DMS 273 (cell line): ENCODE measurements around the gene SCFD2.
A peak's percentile ranks its signal among the peaks of the same experiment; 100 is the strongest.

Experiments
- DNase-seq: peaks from one replicate; lab custom pipeline; 2025; ENCODE audit not compliant: unreplicated experiment; lab: John Stamatoyannopoulos, UW

Gene SCFD2

DNA sequence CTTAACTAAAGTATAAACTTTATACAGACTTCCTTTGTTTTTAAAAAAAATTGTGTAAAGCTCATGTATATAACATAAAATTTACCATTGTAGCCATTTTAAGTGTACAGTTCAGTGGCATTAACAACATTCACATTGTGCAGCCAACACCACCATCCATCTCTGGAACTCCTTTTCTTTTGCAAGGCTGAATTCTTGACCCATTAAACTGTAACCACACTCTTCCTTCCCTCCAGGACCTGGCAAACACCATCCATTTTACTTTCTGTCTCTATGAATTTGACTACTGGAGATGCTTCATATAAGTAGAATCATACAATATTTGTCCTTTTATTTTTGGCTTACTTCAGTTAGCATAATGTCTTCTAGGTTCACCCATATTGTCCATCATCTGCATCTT, 399.1 kb downstream of the SCFD2 start:
- DNase-seq, result no peak

DNA sequence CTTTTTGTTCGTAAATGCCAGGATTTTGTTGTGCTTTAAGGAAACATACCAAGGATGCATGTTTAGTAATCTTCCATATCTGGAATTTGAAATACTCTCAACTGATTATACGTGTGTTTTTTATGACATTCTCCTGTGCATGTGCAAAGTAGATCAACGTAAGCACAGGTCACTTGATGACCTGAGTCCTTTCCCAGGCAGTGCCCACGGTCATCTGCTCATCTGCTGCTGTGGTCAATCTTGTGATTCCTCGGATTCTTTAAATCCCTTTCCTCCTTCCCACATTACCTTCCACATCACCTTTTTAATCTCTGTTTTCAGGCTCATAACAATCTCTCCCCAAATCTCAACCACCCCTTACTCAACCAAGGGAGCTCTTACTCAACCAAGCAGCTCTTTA, 399.7 kb downstream of the SCFD2 start:
- DNase-seq, result no peak

DNA sequence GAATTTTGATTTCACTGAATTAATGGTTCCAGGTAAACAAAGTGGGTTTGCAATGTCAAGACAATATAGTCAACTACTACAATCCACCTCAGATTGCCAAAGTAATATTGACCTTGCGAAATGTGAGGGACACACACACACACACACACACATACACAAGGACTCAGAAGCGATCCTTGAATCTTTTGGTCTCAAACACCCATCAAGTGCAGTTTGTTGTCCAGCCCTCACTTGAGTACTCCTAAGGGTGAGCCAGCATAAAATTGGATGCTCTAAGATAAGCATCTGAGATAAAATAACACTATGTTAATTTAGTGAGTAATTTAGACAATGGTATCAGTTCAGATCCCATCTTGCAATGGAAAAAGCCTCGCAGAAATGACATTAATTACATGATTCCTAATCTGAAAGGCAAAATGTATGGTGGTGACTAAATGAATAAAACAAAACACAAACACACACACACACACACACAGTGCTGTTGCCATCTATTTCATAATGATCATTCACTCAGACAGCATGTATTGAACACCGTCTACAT, 401.2 kb downstream of the SCFD2 start:
- no peak for DNase-seq

DNA sequence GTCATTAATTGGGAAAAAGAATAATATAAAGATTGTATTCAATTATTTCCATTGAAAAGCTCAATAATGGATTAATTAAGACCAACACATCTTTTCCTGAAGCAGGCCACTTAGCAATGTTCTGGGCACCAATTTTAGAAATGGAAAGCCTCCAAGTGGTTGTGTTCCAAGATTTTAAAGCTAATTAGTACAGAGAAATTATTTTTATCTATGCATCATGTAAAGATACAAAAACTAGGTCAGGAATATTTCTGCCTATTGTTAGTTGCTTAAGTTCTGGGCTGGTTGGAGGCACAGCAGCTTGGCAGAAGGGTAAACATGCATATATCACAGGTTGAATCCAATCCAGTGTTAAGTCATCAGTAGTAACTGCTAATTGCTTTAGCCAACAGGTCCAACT, 401.9 kb downstream of the SCFD2 start:
- DNase-seq, result peak; percentile 7

DNA sequence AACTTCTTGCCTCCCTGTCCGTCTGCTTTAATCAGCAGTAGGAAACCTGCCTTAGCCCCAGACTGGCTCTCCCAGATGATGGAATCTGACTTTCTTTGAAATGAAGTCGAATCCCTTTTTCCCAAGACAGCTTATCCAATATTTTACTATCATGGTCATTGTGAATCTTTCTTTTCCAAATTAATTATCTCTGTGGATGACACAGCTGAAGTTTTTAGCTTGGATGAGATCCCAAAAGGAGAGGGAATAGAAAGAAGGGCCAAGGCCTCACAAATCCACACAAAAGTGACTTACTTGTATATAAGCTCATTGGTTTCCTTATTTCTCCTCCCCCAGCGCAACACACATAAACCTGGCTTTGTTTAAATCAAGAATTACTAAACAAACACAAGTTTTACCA, 403.1 kb downstream of the SCFD2 start:
- DNase-seq, result no peak

DNA sequence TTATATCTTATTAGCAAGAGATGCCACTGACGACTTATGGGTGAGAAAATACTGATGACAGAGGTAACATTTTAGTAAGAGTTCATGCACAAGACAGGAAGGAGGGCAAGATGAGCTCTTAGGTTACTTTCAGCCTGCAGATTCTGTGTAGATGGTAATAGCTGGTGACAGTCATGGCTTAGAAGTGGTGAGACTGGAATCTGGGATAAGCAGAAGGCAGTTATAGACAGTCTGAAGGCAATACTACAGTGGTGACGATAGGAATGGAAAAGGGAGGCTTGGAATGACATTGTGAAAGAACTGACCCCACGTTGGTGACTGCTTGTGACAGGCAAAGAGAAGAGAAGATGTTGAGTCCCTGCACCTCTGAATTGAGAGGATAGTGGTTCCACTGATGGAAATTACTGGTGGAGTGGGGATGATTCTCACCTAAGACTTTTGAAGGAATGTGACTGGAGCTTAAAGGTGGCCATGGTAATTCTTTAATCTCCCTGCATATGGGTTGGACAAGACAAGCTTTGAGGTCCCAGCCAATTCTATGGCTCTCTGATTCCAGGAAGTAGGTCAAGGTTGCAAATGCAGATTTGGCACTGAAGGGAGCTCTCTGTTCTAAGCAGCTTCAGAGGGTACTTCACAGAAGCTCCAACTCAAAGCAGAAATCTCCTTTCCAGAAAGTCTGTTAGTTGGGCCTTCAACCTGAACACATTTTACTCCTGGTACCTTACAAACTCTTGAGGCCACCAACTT, 404.0 kb downstream of the SCFD2 start:
- no peak for DNase-seq

DNA sequence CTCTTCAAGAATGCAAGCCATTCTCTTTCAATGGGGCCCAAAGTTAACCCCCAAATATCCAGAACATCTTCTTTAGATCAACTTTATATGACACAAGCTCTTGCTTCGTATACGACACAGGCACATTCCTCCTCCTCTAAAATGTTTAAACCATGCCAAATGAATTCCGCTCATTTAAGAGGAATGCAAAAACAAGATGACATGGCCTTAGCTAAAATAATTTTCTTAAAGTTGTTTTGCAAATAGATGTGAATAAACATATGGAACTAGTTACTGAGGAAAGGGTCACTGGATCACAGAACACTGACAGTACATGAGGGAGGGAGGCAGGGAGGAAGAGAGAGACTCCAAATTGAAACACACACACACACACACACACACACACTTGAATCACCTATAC, 406.3 kb downstream of the SCFD2 start:
- DNase-seq, result no peak

DNA sequence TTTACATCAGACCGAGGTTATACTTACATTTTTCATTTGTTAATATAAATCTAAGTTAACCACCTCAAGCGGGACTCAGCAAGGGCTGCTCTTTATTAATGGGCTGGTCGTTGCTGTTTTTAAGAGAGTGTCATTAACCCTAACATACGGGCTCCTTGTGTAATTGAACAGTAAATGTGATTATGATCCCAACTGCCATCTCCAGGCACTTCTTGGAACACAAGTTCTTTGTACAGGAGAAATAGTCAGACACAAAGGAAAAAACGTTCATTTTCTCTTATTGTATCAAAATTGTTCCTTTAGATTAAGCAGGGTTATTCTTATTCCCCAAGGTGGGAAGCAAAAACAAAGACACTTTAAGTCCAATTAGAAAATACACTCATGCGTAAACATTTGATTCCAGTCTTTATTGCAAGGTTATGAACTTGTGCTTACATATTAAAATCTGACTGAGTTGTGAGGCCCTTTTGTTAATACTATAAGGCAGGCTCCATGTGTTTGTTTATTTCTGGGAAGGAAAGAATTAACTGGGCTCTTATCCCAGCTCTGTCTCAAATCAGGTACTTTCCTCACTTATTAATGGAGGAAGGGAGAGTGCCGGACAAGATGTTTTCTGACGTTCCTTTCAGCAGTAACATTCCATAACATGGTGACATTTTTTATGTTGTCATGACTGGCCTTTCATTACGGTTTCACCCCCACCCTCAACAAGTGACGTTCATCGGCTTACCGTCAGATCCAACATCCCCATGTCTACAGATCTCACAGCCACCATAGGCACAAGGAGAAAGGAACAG, 407.8 kb downstream of the SCFD2 start:
- DNase-seq, result no peak

DNA sequence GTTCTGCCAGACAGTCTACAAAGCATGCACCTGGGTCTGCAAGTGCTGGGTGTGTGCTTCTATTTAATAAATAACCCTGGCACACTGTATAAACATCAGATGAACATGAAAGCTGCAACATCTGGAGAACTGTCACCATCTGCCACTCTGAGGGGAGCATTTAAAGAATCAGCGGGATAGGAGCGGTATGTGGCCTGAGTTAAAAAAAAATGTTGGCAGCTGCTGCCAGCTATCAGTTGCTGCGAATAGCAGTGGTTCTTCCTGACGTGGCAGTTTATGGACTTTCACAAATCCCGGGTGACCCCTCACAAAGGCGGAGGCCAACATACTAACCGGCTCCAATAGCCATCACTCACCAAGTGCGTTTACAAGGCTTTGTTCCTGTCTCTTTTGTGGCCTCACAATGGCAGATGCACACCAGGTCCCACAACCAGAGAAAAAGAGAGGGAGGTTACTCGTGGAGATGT, 408.6 kb downstream of the SCFD2 start:
- DNase-seq, result peak; percentile 94

DNA sequence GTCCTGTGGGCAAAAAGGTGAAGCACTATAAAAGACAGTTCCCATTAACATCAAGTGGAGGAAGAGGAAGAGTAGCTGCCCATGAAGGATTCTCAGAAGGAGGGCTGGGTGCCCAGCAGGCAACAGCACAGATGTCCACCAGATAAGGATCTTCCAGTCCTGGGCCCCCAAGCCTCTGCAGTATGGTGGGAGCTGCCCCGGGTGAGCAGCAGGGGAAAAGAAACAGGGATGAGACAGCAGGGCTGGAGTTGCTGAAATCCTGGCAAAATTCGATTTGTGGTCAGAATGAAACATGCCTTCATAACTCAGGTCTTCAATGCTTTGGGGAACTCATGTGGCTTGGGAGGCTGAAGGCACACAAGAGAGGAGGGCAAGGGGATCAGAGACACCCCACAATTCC, 409.2 kb downstream of the SCFD2 start:
- DNase-seq, result peak; percentile 72

DNA sequence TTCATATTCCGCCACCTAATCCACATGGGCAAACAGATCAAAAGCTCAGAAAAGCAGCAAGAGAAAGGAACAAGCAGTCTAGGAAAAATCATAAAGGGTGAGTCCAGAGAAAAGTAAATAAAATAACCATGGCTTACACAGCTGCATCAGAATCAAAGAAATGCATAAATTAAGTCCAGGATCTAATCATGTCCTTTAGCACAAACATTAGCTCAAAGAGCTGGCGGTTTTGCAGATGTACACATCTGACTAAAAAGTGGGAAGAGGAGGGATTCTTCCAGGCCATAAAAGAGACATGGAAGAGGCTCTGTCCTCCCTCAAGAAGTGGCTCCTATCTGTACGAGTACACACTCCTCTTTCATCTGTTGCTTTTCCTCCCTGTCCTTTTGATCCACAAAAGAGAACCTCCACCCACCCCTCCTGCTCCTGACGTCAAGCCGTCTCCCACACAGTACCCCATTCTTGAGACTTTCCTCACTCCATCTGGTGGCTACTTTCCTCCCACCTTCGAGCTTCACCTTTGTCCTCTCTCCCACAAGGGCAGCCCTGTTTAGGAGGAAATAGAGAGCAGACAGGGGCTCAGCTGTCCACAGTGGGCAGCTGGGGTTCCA, 411.2 kb downstream of the SCFD2 start:
- no peak for DNase-seq

DNA sequence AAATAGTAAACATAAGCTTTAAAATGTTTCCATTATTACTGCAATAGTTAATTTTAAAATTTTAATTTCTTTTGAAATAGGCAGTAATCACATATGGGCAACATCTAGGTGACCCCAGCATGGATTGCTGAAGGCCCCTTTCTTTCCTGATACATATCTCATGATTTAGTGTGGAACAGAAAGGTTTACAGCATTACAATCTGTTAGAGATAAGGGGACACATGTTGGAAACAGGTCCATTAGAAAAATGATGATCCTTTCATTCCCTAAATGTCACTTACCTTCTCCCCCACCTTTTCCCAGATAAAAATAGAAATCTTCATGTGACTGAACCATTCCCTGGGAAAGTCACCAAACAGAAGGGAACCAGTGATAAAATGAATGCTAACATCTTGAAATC, 413.3 kb downstream of the SCFD2 start:
- DNase-seq, result no peak

DNA sequence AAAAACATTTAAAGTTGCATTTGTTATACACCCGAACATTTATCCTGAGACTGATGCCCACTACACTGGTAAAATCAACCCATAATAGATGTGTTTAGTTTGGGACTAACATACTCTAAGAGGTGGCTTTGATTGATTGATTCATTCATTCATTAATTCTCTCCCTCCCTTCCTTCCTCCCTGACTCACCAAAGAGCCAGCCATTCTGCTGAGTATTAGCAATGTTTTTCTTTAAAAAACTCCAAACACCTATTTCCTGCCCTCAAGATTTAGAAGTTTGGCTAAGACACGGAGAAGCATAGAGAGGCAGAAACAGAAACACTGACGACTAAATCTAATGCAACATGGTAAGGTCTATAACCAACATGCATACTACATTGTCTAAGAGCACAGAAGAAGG, 414.8 kb downstream of the SCFD2 start:
- DNase-seq, result no peak

DNA sequence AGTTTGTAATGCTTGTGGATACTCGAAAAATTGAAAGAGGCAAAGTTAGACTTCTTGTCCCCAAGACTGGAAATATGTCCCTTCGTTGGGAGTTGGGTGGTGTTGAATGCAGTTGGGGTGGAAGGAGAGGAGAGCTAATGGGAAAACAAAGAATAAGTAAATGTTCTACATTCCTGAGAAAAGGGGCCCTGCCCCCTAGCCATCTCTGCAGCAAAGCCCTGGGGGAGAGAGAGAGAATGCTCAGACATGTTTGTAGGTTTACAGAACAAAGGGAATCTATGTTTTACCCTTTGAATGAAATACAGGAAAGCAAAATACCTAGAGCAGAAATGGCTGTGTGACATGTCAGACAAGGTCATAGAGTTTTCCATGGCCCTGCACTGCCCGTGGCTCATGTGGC, 415.6 kb downstream of the SCFD2 start:
- no peak for DNase-seq

DNA sequence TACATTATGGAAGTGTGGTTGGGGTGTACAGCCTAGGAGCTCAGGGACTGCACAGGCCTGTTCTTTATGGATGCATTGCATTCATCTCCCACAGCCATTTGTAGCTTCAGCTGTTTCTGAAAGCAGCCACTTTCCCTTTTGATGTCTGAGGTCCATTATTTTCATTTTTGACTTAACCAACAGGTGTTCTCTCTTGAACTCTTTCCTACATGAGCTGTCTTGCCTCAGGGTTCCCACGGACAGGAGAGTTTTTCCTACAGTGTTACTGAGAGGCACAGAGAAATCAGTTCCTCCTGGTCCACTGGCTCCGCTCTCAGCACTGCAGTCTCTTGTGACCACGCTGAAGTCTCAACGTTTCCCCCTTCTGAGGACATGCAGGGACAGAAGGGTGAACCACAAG, 416.5 kb downstream of the SCFD2 start:
- DNase-seq, result no peak

DNA sequence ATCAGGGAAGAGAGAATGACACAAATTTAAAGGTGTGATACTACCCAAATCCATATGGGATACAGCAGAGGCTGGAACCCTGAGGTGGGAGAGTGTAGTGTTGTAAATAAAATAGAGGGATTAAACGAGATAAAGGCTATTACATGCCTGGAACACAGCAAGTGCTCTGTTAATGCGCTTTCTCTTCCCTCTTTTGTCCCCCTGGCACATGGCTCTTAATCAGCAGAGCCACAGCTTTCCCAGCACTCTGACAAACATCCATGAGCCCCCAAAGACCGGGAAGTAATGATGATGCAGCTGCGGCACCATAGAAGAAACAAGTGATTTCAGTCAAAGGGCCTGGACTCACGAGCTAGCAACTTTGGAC, 417.8 kb downstream of the SCFD2 start:
- DNase-seq, result no peak

DNA sequence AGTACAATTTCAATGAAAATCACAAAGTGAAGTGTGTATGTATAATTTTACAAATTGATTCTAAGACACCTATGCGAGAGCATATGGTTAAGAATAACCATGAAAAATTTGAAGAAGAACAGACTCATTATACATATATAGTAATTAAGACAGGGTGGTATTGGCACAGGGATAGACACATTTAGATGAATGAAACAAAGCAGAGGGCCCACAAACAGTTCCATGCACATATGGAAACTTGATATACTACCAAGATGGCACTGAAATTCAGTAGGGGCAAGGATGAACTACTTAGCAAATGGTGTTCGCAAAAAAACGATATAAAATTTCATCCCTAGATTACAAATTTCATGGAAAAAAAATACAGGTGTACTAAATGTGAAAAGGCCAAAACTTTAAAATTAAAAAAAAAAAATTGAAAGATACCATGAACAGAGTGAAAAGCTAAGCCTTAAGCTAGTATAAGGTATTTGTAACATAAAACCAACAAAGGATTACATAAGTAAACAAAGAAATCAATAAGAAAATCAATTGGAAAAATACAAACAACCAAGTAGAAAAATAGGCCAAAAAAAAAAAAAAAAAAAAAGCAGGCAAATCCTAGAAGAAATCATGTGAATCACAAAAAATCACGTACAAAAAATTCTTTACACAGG, 418.3 kb downstream of the SCFD2 start:
- no peak for DNase-seq

DNA sequence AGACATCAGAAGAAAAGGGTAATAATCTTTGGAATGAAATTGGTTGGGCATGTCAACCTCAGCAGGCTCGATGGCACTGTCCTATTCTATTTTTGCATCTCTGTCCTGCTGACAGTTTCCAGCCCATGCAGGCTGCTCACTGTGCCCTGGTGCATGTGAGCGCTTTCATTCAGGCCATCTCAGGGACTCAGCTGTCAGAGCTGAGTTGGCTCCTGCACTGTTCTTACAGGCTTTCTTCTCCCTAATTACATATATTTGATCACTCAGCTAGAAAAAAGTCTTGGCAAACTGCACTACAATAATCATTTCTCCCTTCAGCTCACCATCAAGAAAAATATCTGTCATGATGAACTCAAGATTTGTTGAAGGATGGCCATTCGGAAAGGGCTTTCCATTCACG, 419.0 kb downstream of the SCFD2 start:
- DNase-seq, result no peak

DNA sequence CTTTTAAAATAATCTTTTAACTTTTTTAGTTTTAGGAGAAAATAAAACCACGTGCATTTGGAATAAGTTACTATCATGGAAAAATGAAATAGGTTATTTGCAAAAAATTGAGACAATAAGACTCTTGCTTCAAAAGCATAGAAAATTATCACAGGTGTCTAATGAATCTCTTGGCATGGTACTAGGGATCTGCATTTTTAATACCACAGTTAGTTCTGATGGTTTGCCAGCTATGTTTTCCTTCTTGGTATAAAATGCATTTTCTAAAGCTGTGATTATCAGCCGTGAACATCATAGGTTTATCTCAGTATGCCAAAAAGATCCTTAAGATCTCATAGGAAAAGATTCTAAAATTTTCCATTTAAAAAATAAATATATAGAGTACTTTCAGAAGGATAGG, 419.9 kb downstream of the SCFD2 start:
- DNase-seq, result no peak

DNA sequence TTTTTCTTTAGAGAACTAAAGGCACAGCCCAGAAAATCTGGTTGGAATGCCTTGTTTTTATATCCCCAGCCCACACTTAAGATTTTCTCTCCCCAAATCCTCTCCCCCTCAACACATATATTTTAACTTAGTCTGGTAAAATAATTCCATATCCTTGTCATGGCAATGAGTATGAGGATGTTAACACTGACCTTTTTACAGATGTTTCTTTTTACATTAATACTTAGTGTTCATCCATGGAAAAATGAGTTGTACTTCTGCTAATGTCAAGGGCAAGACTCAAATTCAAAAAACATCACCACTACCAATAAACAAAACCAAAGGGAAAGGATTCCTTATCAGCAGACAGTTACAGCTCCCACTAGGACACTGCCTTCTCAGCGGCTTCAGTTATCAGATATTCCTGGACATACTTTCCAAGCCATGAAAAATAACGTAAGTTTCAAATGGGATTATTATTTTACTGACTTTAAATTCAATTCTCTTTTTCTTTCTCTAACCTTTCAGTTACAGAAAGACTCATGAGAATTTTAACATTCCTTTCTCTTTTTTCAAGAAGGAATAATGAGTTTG, 420.4 kb downstream of the SCFD2 start:
- no peak for DNase-seq

DNA sequence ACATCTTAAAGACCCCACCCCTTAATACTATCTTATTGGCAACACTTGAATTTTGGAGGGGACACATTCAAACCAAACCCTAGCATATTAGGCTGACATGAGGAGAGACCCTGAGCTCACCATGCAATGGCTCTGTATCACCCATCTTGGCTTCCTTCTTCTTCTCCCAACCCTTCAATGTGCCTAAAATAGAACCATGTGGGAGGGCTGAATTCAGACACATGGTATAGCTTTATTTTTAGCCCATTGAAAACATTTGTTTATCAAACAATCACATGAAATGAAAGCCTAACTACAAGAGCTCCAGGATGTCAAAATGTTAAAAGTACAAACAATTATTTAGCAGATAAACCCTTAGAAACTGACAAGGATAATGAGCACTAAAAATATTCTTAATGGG, 422.2 kb downstream of the SCFD2 start:
- no peak for DNase-seq
